NB4 (cell line): Measurements from ENCODE around the gene OLFML1.
"Not testable (repeated sequence)": the region's sequence is repeated elsewhere in the genome, so short reads cannot be mapped to it uniquely, and the experiment has no call there.

Source experiments
- DNase-seq: peaks from one replicate; pipeline ENCODE4 v3.0.0; 2010; ENCODE audit warnings: low read depth
- H3K4me3 ChIP-seq: one replicate; pipeline ENCODE4 v1.5.1; 2011; ENCODE audit warnings: mild to moderate bottlenecking, low read depth, low read length, moderate library complexity
- MAX ChIP-seq: IDR thresholded peaks from 2 replicates; pipeline ENCODE4 v1.6.1; 2011; ENCODE audit warnings: low read depth, low read length
- MYC ChIP-seq: IDR thresholded peaks from 2 replicates; pipeline ENCODE4 v1.6.1; 2011; ENCODE audit warnings: low read depth, low read length
- POLR2A ChIP-seq: IDR thresholded peaks from 2 replicates; pipeline ENCODE4 v1.6.1; 2011; ENCODE audit warnings: mild to moderate bottlenecking; ENCODE audit not compliant: insufficient read length; ENCODE audit errors: extremely low read depth
- TF ChIP-seq, protein P1 (sequence below): IDR thresholded peaks from one replicate; pipeline ENCODE4 v1.5.1; 2012; ENCODE audit warnings: low read depth, low read length

Gene OLFML1

DNA sequence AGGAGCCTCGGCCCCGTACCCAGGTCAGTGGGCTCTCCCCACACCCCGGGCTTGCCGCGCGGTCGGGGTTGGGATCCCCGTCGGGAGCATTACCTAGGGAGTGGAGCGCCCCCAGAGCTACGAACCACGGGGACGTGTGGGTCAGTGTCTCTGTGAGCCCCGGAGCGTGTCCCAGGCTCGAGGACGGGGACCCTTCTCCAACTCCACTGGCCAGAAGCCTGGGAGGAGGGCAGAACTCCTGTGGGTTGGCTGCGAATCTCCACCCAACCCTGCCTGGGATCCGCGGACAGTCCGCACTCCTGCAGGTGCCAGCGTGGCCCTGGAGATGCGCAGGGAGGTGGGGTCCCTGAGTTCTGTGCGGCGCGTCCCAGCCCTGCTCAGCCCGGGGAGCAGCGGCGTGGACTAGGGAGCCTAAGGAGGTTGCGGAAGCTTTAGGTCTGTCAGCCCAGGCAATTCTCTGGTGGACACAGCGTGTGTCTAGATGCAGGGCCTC is 28.8 kb downstream of the OLFML1 start:
- no peak; the same call in 1 of the 2 replicates for TF ChIP-seq MYC
- TF ChIP-seq POLR2A = no peak
- TF ChIP-seq MAX = no peak
- TF ChIP-seq, protein P1, sequence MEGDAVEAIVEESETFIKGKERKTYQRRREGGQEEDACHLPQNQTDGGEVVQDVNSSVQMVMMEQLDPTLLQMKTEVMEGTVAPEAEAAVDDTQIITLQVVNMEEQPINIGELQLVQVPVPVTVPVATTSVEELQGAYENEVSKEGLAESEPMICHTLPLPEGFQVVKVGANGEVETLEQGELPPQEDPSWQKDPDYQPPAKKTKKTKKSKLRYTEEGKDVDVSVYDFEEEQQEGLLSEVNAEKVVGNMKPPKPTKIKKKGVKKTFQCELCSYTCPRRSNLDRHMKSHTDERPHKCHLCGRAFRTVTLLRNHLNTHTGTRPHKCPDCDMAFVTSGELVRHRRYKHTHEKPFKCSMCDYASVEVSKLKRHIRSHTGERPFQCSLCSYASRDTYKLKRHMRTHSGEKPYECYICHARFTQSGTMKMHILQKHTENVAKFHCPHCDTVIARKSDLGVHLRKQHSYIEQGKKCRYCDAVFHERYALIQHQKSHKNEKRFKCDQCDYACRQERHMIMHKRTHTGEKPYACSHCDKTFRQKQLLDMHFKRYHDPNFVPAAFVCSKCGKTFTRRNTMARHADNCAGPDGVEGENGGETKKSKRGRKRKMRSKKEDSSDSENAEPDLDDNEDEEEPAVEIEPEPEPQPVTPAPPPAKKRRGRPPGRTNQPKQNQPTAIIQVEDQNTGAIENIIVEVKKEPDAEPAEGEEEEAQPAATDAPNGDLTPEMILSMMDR = no peak
- peak; percentile 64 for DNase-seq
- H3K4me3 ChIP-seq = peak overlapping the region; percentile 79

GRCh38 chr11:7515447-7515886 is 30.2 kb downstream of the OLFML1 start:
- H3K4me3 ChIP-seq = peak overlapping the region; percentile 79
- TF ChIP-seq MAX (no peak), MYC (no peak)
- TF ChIP-seq, protein P1 = no peak
- no peak for DNase-seq

- DNase-seq = peak; percentile 91
- H3K4me3 ChIP-seq = peak overlapping the region; percentile 79
- TF ChIP-seq POLR2A (no peak), MYC (peak; percentile 80), MAX (peak; percentile 71)
These were observed 31.2 kb downstream of the OLFML1 start for GRCh38 chr11:7516475-7516874.

GRCh38 chr11:7517743-7518142 is 32.4 kb downstream of the OLFML1 start:
- DNase-seq, H3K4me3 ChIP-seq: not testable (repeated sequence)

DNA sequence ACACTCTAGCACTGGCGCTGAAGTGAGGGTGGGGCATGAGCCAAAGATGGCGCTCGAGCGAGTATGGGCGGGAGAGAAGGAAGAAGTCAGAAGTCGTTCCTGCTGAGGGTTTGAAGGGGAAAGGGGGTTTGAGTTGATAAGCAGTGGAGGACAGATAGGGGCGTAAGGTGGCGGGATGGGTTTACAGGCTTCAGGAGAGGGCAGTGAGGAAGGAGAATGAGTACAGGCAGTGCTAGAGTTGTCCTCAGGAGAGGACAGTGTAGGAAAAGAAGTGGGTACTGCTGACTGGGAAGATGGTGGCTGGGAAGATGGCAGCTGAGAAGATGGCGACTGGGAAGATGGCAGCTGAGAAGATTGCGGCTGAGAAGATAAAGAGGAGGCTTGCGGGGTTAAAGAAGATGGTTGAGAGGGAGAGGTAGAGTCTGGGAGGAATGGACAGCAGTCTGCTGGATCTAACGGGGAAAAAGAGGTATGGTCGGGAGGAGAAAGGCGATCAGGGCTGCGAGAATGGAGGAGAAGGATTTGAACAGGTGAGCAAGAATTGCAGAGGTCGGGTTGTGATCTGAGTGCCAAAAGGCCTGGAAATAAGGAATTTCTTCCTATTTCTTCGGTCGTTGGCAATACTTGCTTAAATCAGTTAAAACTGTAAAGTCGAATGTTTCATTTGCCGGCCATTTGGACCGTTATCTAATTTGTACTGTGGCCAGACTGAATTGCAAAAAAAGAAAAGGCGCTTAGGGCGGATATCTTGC is 33.7 kb downstream of the OLFML1 start:
- no peak for DNase-seq
- H3K4me3 ChIP-seq = no peak overlapping the region
- TF ChIP-seq, protein P1 = no peak
- TF ChIP-seq MYC (no peak), MAX (no peak), POLR2A (no peak)

GRCh38 chr11:7520011-7520942 is 35.0 kb downstream of the OLFML1 start:
- H3K4me3 ChIP-seq = no peak overlapping the region
- DNase-seq = peak; percentile 52
- TF ChIP-seq POLR2A (no peak), MYC (no peak), MAX (no peak)
- TF ChIP-seq, protein P1 = no peak
